GM12891 (cell line): ENCODE data around the gene MTCL1.

Experiments
- PAX5 ChIP-seq: IDR thresholded peaks from 2 replicates; pipeline ENCODE4 v1.6.1; 2011; ENCODE audit warnings: low read length, moderate library complexity, mild to moderate bottlenecking; ENCODE audit not compliant: insufficient read depth, severe bottlenecking
- POLR2A ChIP-seq: IDR thresholded peaks from 2 replicates; pipeline ENCODE4 v1.6.1; 2011; ENCODE audit warnings: low read depth, low read length, control low read depth
- POLR2AphosphoS5 ChIP-seq: IDR thresholded peaks from 2 replicates; pipeline ENCODE4 v1.6.1; 2011; ENCODE audit warnings: low read depth, low read length, control low read depth
- POU2F2 ChIP-seq: IDR thresholded peaks from 2 replicates; pipeline ENCODE4 v1.6.1; 2011; ENCODE audit warnings: low read depth, mild to moderate bottlenecking, control low read depth, low read length, moderate library complexity
- SPI1 ChIP-seq: IDR thresholded peaks from 2 replicates; pipeline ENCODE4 v1.6.1; 2011; ENCODE audit warnings: low read depth, low read length, control low read depth
- TAF1 ChIP-seq: IDR thresholded peaks from 2 replicates; pipeline ENCODE4 v1.6.1; 2011; ENCODE audit warnings: low read depth, low read length, control low read depth

DNA sequence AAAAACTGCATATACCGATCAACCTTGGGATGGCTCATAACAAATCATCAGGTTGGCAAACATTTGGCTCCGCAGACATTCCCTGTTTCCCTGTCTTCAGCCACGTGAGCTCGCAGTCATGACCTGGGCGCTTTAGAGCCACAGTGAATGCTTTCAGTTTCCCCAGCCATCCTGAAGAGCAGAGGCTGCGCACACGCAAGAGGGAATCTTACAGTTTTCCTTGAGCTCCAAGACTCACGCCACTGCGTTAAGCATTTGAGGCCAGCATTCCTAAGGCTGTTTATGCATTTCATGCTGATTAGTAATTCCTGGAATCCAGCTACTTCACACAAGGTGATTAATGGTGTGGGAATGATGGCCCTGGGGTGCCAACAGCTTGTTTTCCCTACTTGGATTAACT, 95.1 kb downstream of the MTCL1 start:
- TF ChIP-seq POLR2A (no peak), POLR2AphosphoS5 (no peak), TAF1 (no peak), PAX5 (no peak), SPI1 (no peak), POU2F2 (no peak)
